Suprapubic skin (tissue), 4 donors: Measurements from ENCODE around the gene C6orf47. TPM values are rescaled to one million over a fixed set of nuclear protein-coding genes. Genes with fewer than 3 reads are reported as not detected.

Source experiments
- DNase-seq, 2 donors: peaks; one replicate each; pipeline ENCODE4 v3.0.0-alpha.2; 2019; ENCODE audit warnings: low spot score in 2 of 2
- H3K27ac ChIP-seq: fragments of 200-600 bp; sonication (generic); one replicate; pipeline ENCODE4 v1.5.1; 2019
- H3K27me3 ChIP-seq: fragments of 200-600 bp; sonication (generic); one replicate; pipeline ENCODE4 v1.5.1; 2019
- H3K36me3 ChIP-seq: fragments of 200-600 bp; sonication (generic); one replicate; pipeline ENCODE4 v1.5.1; 2019
- H3K4me1 ChIP-seq: fragments of 200-600 bp; sonication (generic); one replicate; pipeline ENCODE4 v1.5.1; 2019
- H3K4me3 ChIP-seq: fragments of 200-600 bp; sonication (generic); one replicate; pipeline ENCODE4 v1.5.1; 2019; ENCODE audit warnings: mild to moderate bottlenecking
- H3K9me3 ChIP-seq: fragments of 200-600 bp; sonication (generic); one replicate; pipeline ENCODE4 v1.5.1; 2019
- CTCF ChIP-seq, 2 donors: fragments of 200-600 bp in 1 of 2; fragments of 450-650 bp in 1 of 2; sonication (generic) in 1 of 2; IDR thresholded peaks; one replicate each; pipeline ENCODE4 v1.5.1; 2016 to 2019; ENCODE audit warnings: antibody characterized with exemption in 2 of 2, mild to moderate bottlenecking in 1 of 2, moderate library complexity in 1 of 2
- EP300 ChIP-seq: sonication (generic); formaldehyde crosslinking; IDR thresholded peaks from one replicate; pipeline ENCODE4 v1.6.1; 2017; ENCODE audit warnings: antibody characterized with exemption
- POLR2A ChIP-seq, 2 donors: fragments of 450-650 bp; IDR thresholded peaks; one replicate each; pipeline ENCODE4 v1.6.1; 2017; ENCODE audit warnings: antibody characterized with exemption in 2 of 2, mild to moderate bottlenecking in 2 of 2, moderate library complexity in 2 of 2
- POLR2AphosphoS5 ChIP-seq, 3 donors: sonication (generic); formaldehyde crosslinking; IDR thresholded peaks; one replicate each; pipeline ENCODE4 v1.6.1; 2017; ENCODE audit warnings: antibody characterized with exemption in 3 of 3
- WGBS: methylation state at CpG from one replicate; pipeline ENCODE4 v1.1.5; 2018; 5-methylcytosine and 5-hydroxymethylcytosine counted together
- total RNA-seq, 4 donors: library from RNA; depleted of rRNA; stranded (reverse); fragments of >200 nt; gene quantifications; one replicate each; pipeline ENCODE4 v1.1.0, GENCODE V29; 2016

C6orf47 gene
- total RNA-seq, 4 donors from 2014 or later = 31.6 to 41.0 (median 38.1) TPM

DNA sequence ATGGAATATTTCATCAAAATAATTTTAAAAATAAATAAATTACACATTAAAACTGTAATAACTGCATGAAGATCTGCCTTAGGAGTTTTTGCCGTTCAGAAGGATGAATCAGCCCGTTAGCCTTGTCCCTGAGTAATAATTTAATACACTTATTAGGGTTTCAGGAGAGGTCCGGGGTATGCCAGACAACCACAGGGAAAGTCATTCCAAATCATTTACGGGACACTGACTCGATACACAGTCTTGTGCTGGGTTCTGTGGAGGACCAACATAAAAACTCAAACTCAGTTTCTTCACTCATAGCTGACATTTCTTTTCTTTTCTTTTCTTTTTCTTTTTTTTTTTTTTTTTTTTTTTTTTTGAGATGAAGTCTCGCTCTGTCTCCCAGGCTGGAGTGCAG lies 45.4 kb upstream of the C6orf47 start:
- Histone ChIP-seq H3K4me1 (peaks cover 23% of the 10 kb centered on the region), H3K27me3 (no peaks in the 10 kb centered on the region), H3K9me3 (no peaks in the 10 kb centered on the region), H3K36me3 (no peaks in the 10 kb centered on the region), H3K4me3 (no peak overlapping the region), H3K27ac (no peak overlapping the region)
- WGBS = 78% methylated on average over 6 of the region's 6 CpGs
- no peak for TF ChIP-seq EP300
- DNase-seq = no peak

GRCh38 chr6:31702819-31703716 lies 42.5 kb upstream of the C6orf47 start, which contains the start of gene ABHD16A:
Gene ABHD16A, minus strand, starts transcription at chr6:31703324. Its CDS starts 43 bp downstream, at chr6:31703281.
- TF ChIP-seq EP300 = no peak
- peak in 2 of 3 donors; percentile 91 to 94 for TF ChIP-seq POLR2AphosphoS5 (IDR thresholded peaks at IDR 0.05)
- peak; percentile 88 to 97 for TF ChIP-seq POLR2A (IDR thresholded peaks at IDR 0.05)
- TF ChIP-seq CTCF (IDR thresholded peaks at IDR 0.05) = no peak
- Histone ChIP-seq H3K27me3 (no peaks in the 10 kb centered on the region), H3K4me3 (peak within 1 kb of the TSS; percentile 69), H3K4me1 (peaks cover 20% of the 10 kb centered on the region), H3K27ac (peak within 1 kb of the TSS; percentile 96), H3K9me3 (no peaks in the 10 kb centered on the region), H3K36me3 (peaks cover 11% of the 10 kb centered on the region)
- WGBS = under 1% methylated on average over 54 of the region's 54 CpGs
- DNase-seq = peak; percentile 99 to 100

GRCh38 chr6:31702405-31702818 lies 41.8 kb upstream of the C6orf47 start:
- no peak for TF ChIP-seq POLR2A (IDR thresholded peaks at IDR 0.05)
- no peak for TF ChIP-seq POLR2AphosphoS5 (IDR thresholded peaks at IDR 0.05)
- no peak for TF ChIP-seq CTCF (IDR thresholded peaks at IDR 0.05)
- no peak for TF ChIP-seq EP300
- Histone ChIP-seq H3K4me1 (peaks cover 20% of the 10 kb centered on the region), H3K36me3 (peaks cover 15% of the 10 kb centered on the region), H3K27me3 (no peaks in the 10 kb centered on the region), H3K27ac (peak overlapping the region; percentile 96), H3K9me3 (no peaks in the 10 kb centered on the region), H3K4me3 (peak overlapping the region; percentile 69)
- DNase-seq = no peak
- under 1% methylated on average over 10 of the region's 10 CpGs for WGBS

GRCh38 chr6:31701666-31702404 lies 41.3 kb upstream of the C6orf47 start:
- Histone ChIP-seq H3K36me3 (peaks cover 20% of the 10 kb centered on the region), H3K4me3 (peak overlapping the region; percentile 69), H3K27ac (peak overlapping the region; percentile 96), H3K4me1 (peaks cover 20% of the 10 kb centered on the region), H3K9me3 (no peaks in the 10 kb centered on the region), H3K27me3 (no peaks in the 10 kb centered on the region)
- TF ChIP-seq CTCF (IDR thresholded peaks at IDR 0.05) (no peak), EP300 (no peak), POLR2A (IDR thresholded peaks at IDR 0.05) (no peak), POLR2AphosphoS5 (IDR thresholded peaks at IDR 0.05) (no peak)
- WGBS = 21% methylated on average over 7 of the region's 7 CpGs
- no peak for DNase-seq

DNA sequence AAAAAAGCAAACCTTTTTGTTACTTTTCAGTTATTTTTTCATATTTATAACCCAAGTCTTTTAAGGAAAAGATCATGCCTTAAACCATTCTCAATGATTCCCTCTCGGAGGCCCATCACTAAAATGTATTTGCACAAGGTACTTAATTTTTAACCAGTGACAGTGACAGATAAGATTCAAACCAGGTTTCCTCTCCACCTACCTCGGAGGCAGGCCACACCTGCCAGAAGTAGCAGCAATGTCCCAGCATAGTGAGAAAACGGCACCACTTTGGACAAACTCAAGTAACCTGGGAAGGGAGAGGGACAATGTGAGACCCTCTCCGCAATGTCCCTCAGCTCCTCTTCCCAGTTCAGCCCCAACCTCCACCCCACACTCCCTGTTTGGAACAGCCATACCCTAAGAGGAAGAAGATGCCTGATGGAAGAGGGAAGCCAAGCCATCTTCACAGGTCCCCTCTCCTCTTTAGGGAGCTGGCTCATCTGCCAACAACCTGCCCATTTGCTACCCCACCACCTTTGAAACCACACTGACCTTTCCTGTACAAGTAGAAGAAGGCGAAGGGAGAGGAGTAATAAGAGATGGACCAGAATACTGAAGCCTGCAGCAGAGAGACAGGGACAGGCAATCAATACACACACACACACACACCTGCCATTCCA lies 40.3 kb upstream of the C6orf47 start:
- H3K9me3 ChIP-seq = no peaks in the 10 kb centered on the region
- H3K27me3 ChIP-seq = no peaks in the 10 kb centered on the region
- no peak overlapping the region for H3K27ac ChIP-seq
- 86% methylated on average over 5 of the region's 5 CpGs for whole genome bisulfite sequencing
- no peak for DNase-seq
- peaks cover 20% of the 10 kb centered on the region for H3K4me1 ChIP-seq
- H3K4me3 ChIP-seq = peak overlapping the region; percentile 69
- H3K36me3 ChIP-seq = peaks cover 30% of the 10 kb centered on the region
- TF ChIP-seq POLR2AphosphoS5 (IDR thresholded peaks at IDR 0.05) = no peak
- no peak for TF ChIP-seq POLR2A (IDR thresholded peaks at IDR 0.05)
- TF ChIP-seq EP300 = no peak
- no peak for TF ChIP-seq CTCF (IDR thresholded peaks at IDR 0.05)
